HEK293 (cell line): ENCODE measurements around the gene FKRP.

Source experiments
- FEZF1 ChIP-seq: fragments of 450-650 bp; formaldehyde crosslinking; IDR thresholded peaks from 2 replicates; pipeline ENCODE4 v1.5.1; 2016; ENCODE audit warnings: missing biosample characterization, missing genetic modification characterization
- KLF16 ChIP-seq: fragments of 450-650 bp; formaldehyde crosslinking; IDR thresholded peaks from 2 replicates; pipeline ENCODE4 v1.5.1; 2017; ENCODE audit warnings: missing biosample characterization, missing genetic modification characterization
- MYNN ChIP-seq: fragments of 450-650 bp; formaldehyde crosslinking; IDR thresholded peaks from 2 replicates; pipeline ENCODE4 v1.5.1; 2016; ENCODE audit warnings: missing biosample characterization, missing genetic modification characterization, borderline replicate concordance
- ZFP3 ChIP-seq: fragments of 450-650 bp; formaldehyde crosslinking; IDR thresholded peaks from 2 replicates; pipeline ENCODE4 v1.5.1; 2016; ENCODE audit warnings: low read depth, missing biosample characterization, missing genetic modification characterization
- ZNF146 ChIP-seq: fragments of 450-650 bp; formaldehyde crosslinking; IDR thresholded peaks from 2 replicates; pipeline ENCODE4 v1.5.1; 2016; ENCODE audit warnings: missing biosample characterization, missing genetic modification characterization
- ZNF223 ChIP-seq: fragments of 450-650 bp; formaldehyde crosslinking; IDR thresholded peaks from 2 replicates; pipeline ENCODE4 v1.5.1; 2016; ENCODE audit warnings: missing biosample characterization, missing genetic modification characterization
- ZNF274 ChIP-seq, 2 experiments: fragments of 200-500 bp in 1 of 2; fragments of 450-650 bp in 1 of 2; sonication (Bioruptor generic) in 1 of 2; formaldehyde crosslinking in 1 of 2; IDR thresholded peaks; 2 replicates each; pipeline versions ENCODE4 v1.5.1 to v1.6.1; 2014 to 2016; ENCODE audit warnings: borderline replicate concordance in 1 of 2, inconsistent platforms in 1 of 2, low read length in 1 of 2, missing biosample characterization in 1 of 2, missing genetic modification characterization in 1 of 2
- ZNF776 ChIP-seq: fragments of 450-650 bp; formaldehyde crosslinking; IDR thresholded peaks from 2 replicates; pipeline ENCODE4 v1.5.0; 2017; ENCODE audit warnings: missing biosample characterization, missing genetic modification characterization, borderline replicate concordance
- ZNF785 ChIP-seq: fragments of 450-650 bp; formaldehyde crosslinking; IDR thresholded peaks from 2 replicates; pipeline ENCODE4 v1.5.1; 2016; ENCODE audit warnings: missing biosample characterization, missing genetic modification characterization
- ZNF837 ChIP-seq: fragments of 450-650 bp; formaldehyde crosslinking; IDR thresholded peaks from 2 replicates; pipeline ENCODE4 v1.5.1; 2016; ENCODE audit warnings: missing biosample characterization, missing genetic modification characterization
- TF ChIP-seq, protein P1 (sequence below): fragments of 450-650 bp; formaldehyde crosslinking; IDR thresholded peaks from 2 replicates; pipeline ENCODE4 v1.5.1; 2016; ENCODE audit warnings: missing biosample characterization, missing genetic modification characterization
- TF ChIP-seq, protein P2 (sequence below): fragments of 450-650 bp; formaldehyde crosslinking; IDR thresholded peaks from 2 replicates; pipeline ENCODE4 v1.5.1; 2017; ENCODE audit warnings: missing biosample characterization, missing genetic modification characterization
- TF ChIP-seq, protein P3 (sequence below): fragments of 450-650 bp; formaldehyde crosslinking; IDR thresholded peaks from 2 replicates; pipeline ENCODE4 v1.5.1; 2016; ENCODE audit warnings: missing biosample characterization, missing genetic modification characterization
- TF ChIP-seq, protein P4 (sequence below): fragments of 450-650 bp; formaldehyde crosslinking; IDR thresholded peaks from 2 replicates; pipeline ENCODE4 v1.5.1; 2016; ENCODE audit warnings: missing biosample characterization, missing genetic modification characterization, low read depth

DNA sequence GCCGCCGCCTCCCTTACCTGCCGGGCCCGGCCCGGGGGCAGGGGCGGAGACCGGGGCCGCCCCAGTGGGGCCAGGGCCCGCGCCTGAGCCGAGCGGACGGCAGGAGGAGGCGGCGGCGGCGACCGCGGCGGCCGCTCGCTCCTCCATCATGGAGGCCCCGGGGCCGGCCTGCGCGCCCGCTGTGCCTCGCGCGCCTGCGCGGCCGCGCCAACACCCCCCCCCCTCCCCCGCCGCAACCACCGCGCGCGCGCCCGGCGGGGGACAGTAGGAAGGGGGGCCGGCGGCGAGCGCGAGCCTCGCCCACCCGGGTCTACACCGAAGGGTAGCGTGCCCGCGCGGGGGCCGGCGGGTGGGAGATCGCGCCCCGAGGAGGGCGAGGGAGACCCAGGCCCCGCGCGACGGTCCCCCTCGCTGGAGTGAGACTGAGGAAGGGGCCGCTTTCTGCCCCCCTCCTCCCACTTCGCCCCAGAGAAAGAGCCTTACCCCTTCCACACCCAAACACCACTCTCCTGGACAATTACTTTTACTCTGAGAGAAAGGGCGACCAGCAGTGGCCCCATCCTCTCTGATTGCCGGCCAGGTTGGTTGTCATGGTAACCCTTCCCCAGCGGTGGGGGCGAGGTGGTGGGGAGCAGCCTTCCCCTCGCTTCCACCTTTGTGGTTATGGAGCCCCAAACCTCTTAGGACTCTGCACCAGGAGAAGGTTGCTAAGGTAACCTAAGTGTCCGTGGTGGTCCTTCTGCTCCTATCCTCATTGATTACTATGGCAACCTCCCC, 612 bp downstream of the FKRP start, which contains the start of gene STRN4:
- TF ChIP-seq ZNF785 (tag by site-specific recombination) (no peak), KLF16 (tag by site-specific recombination) (0 out of 2 replicates have a peak, but pooled peaks have one; percentile 28), ZNF223 (no peak), FEZF1 (tag by site-specific recombination) (no peak), ZNF837 (tag by site-specific recombination) (no peak), MYNN (no peak), ZNF776 (tag by site-specific recombination) (no peak), ZFP3 (no peak), ZNF274 (IDR thresholded peaks at IDR 0.05; ENCODE audit: low read length) (no peak), ZNF274 (tag by site-specific recombination; IDR thresholded peaks at IDR 0.05; ENCODE audit: borderline replicate concordance) (no peak), ZNF146 (no peak)
- TF ChIP-seq, protein P1, sequence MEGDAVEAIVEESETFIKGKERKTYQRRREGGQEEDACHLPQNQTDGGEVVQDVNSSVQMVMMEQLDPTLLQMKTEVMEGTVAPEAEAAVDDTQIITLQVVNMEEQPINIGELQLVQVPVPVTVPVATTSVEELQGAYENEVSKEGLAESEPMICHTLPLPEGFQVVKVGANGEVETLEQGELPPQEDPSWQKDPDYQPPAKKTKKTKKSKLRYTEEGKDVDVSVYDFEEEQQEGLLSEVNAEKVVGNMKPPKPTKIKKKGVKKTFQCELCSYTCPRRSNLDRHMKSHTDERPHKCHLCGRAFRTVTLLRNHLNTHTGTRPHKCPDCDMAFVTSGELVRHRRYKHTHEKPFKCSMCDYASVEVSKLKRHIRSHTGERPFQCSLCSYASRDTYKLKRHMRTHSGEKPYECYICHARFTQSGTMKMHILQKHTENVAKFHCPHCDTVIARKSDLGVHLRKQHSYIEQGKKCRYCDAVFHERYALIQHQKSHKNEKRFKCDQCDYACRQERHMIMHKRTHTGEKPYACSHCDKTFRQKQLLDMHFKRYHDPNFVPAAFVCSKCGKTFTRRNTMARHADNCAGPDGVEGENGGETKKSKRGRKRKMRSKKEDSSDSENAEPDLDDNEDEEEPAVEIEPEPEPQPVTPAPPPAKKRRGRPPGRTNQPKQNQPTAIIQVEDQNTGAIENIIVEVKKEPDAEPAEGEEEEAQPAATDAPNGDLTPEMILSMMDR (tag by site-specific recombination) = no peak
- TF ChIP-seq, protein P2, sequence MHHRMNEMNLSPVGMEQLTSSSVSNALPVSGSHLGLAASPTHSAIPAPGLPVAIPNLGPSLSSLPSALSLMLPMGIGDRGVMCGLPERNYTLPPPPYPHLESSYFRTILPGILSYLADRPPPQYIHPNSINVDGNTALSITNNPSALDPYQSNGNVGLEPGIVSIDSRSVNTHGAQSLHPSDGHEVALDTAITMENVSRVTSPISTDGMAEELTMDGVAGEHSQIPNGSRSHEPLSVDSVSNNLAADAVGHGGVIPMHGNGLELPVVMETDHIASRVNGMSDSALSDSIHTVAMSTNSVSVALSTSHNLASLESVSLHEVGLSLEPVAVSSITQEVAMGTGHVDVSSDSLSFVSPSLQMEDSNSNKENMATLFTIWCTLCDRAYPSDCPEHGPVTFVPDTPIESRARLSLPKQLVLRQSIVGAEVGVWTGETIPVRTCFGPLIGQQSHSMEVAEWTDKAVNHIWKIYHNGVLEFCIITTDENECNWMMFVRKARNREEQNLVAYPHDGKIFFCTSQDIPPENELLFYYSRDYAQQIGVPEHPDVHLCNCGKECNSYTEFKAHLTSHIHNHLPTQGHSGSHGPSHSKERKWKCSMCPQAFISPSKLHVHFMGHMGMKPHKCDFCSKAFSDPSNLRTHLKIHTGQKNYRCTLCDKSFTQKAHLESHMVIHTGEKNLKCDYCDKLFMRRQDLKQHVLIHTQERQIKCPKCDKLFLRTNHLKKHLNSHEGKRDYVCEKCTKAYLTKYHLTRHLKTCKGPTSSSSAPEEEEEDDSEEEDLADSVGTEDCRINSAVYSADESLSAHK (tag by site-specific recombination) = no peak
- TF ChIP-seq, protein P3, sequence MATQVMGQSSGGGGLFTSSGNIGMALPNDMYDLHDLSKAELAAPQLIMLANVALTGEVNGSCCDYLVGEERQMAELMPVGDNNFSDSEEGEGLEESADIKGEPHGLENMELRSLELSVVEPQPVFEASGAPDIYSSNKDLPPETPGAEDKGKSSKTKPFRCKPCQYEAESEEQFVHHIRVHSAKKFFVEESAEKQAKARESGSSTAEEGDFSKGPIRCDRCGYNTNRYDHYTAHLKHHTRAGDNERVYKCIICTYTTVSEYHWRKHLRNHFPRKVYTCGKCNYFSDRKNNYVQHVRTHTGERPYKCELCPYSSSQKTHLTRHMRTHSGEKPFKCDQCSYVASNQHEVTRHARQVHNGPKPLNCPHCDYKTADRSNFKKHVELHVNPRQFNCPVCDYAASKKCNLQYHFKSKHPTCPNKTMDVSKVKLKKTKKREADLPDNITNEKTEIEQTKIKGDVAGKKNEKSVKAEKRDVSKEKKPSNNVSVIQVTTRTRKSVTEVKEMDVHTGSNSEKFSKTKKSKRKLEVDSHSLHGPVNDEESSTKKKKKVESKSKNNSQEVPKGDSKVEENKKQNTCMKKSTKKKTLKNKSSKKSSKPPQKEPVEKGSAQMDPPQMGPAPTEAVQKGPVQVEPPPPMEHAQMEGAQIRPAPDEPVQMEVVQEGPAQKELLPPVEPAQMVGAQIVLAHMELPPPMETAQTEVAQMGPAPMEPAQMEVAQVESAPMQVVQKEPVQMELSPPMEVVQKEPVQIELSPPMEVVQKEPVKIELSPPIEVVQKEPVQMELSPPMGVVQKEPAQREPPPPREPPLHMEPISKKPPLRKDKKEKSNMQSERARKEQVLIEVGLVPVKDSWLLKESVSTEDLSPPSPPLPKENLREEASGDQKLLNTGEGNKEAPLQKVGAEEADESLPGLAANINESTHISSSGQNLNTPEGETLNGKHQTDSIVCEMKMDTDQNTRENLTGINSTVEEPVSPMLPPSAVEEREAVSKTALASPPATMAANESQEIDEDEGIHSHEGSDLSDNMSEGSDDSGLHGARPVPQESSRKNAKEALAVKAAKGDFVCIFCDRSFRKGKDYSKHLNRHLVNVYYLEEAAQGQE (tag by site-specific recombination) = no peak
- TF ChIP-seq, protein P4, sequence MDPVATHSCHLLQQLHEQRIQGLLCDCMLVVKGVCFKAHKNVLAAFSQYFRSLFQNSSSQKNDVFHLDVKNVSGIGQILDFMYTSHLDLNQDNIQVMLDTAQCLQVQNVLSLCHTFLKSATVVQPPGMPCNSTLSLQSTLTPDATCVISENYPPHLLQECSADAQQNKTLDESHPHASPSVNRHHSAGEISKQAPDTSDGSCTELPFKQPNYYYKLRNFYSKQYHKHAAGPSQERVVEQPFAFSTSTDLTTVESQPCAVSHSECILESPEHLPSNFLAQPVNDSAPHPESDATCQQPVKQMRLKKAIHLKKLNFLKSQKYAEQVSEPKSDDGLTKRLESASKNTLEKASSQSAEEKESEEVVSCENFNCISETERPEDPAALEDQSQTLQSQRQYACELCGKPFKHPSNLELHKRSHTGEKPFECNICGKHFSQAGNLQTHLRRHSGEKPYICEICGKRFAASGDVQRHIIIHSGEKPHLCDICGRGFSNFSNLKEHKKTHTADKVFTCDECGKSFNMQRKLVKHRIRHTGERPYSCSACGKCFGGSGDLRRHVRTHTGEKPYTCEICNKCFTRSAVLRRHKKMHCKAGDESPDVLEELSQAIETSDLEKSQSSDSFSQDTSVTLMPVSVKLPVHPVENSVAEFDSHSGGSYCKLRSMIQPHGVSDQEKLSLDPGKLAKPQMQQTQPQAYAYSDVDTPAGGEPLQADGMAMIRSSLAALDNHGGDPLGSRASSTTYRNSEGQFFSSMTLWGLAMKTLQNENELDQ = no peak
